Sigmoid colon (tissue), 7 donors: Measurements from ENCODE around the gene ZBBX. TPM values are rescaled to one million over a fixed set of nuclear protein-coding genes. Genes with fewer than 3 reads are reported as not detected.

Experiments
- DNase-seq: peaks from one replicate; pipeline ENCODE4 v3.0.0-alpha.2; 2019
- H3K27ac ChIP-seq, 4 donors: fragments of 200-600 bp; sonication (generic); one replicate each; pipeline ENCODE4 v1.5.1; 2016 to 2019; ENCODE audit warnings: mild to moderate bottlenecking in 1 of 4
- H3K27me3 ChIP-seq, 3 donors: fragments of 200-600 bp; sonication (generic); one replicate each; pipeline ENCODE4 v1.5.1; 2019; ENCODE audit warnings: mild to moderate bottlenecking in 1 of 3
- H3K36me3 ChIP-seq, 4 donors: fragments of 200-600 bp; sonication (generic); one replicate each; pipeline ENCODE4 v1.5.1; 2016 to 2019
- H3K4me1 ChIP-seq, 4 donors: fragments of 200-600 bp; sonication (generic); one replicate each; pipeline ENCODE4 v1.5.1; 2017 to 2019
- H3K4me3 ChIP-seq, 4 donors: fragments of 200-600 bp; sonication (generic); one replicate each; pipeline ENCODE4 v1.5.1; 2017 to 2019; ENCODE audit warnings: mild to moderate bottlenecking in 2 of 4, moderate library complexity in 1 of 4
- H3K9me3 ChIP-seq, 4 donors: fragments of 200-600 bp in 3 of 4; sonication (generic) in 3 of 4; one replicate each; pipeline versions ENCODE4 v1.5.1 to v1.6.1; 2013 to 2019
- CTCF ChIP-seq, 4 experiments: fragments of 450-650 bp in 3 of 4; fragments of 200-600 bp in 1 of 4; IDR thresholded peaks; one replicate each; pipeline ENCODE4 v1.5.1; 2016 to 2019; ENCODE audit warnings: antibody characterized with exemption in 4 of 4, mild to moderate bottlenecking in 3 of 4, moderate library complexity in 2 of 4
- EP300 ChIP-seq, 4 donors: sonication (generic); formaldehyde crosslinking; IDR thresholded peaks; one replicate each; pipeline ENCODE4 v1.6.1; 2017; ENCODE audit warnings: antibody characterized with exemption in 4 of 4
- POLR2A ChIP-seq, 2 donors: fragments of 450-650 bp; IDR thresholded peaks; one replicate each; pipeline ENCODE4 v1.6.1; 2016; ENCODE audit warnings: antibody characterized with exemption in 2 of 2, mild to moderate bottlenecking in 2 of 2, moderate library complexity in 2 of 2
- POLR2AphosphoS5 ChIP-seq, 4 donors: sonication (generic); formaldehyde crosslinking; IDR thresholded peaks; one replicate each; pipeline ENCODE4 v1.6.1; 2017; ENCODE audit warnings: antibody characterized with exemption in 4 of 4
- WGBS, 2 donors: extraction: QIAGEN DNeasy Blood & Tissue Kit; methylation state at CpG; one replicate each; pipeline ENCODE4 v1.1.7; 2013; 5-methylcytosine and 5-hydroxymethylcytosine counted together
- intact Hi-C: fragments of 100-400 bp; cut with DNase I; formaldehyde crosslinking; loops from one replicate; pipeline ENCODE4 v1.15.1; 2023
- polyA plus RNA-seq, 3 donors: library from polyadenylated mRNA; stranded (reverse); fragments of 200-250 nt; gene quantifications; one replicate each; pipeline ENCODE4 v1.2.3, GENCODE V29; 2013
- total RNA-seq, 4 donors: library from RNA; depleted of rRNA; stranded (reverse); fragments of >200 nt; gene quantifications; one replicate each; pipeline ENCODE4 v1.1.0, GENCODE V29; 2016
- donor health status: healthy with polysubstance abuse.
- donor health status: Bipolar disorder and iron deficiency.
- donor health status: healthy.

Gene ZBBX
- total and polyA plus RNA-seq, 7 donors, result not detected

DNA sequence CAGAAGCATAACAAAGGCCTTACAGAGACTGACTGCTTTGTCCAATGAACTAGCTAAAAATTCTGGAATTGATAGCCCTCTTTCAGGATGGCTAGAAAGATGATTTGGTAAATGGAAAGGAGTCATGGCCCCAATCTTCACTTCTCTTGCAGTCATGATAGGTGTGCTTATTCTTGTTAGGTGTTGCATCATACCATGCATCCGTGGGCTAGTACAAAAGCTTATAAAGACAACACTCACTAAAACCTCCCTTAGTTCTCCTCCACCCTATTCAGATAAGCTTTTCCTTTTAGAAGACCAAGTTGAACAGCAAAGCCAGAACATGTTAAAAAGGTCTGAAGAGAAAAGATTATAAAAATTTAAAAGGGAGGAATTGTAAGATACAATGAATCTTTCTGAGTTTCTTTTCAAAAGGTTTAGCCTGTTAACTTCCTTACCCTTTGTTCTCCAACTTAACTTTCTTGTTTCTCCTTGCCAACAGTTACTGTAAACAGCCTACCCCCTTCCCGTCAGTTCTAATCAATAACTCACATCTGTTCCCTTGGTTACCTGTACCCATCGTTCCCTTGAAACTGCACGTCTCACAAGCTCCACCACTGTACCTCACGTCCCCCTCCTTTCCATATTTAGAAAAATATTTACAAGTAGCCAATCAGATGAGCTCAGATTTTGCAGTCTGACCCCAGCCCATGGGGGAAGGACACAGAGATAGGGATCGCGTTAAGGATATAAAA is 105.8 kb downstream of the ZBBX start:
- TF ChIP-seq CTCF (IDR thresholded peaks at IDR 0.05) (no peak), POLR2AphosphoS5 (IDR thresholded peaks at IDR 0.05) (no peak), POLR2A (IDR thresholded peaks at IDR 0.05) (no peak), EP300 (IDR thresholded peaks at IDR 0.05) (no peak)
- WGBS, 2 donors, result 84 to 89% methylated on average over 7 of the region's 7 CpGs
- intact Hi-C loops, result no loop called here
- no peaks in the 10 kb centered on the region for H3K27me3 ChIP-seq
- no peak overlapping the region for H3K4me3 ChIP-seq
- no peaks in the 10 kb centered on the region for H3K4me1 ChIP-seq
- no peak for DNase-seq
- peaks cover 0 to 3% (median 0%) of the 10 kb centered on the region in 4 donors for H3K9me3 ChIP-seq
- H3K36me3 ChIP-seq, result no peaks in the 10 kb centered on the region
- H3K27ac ChIP-seq, result no peak overlapping the region

DNA sequence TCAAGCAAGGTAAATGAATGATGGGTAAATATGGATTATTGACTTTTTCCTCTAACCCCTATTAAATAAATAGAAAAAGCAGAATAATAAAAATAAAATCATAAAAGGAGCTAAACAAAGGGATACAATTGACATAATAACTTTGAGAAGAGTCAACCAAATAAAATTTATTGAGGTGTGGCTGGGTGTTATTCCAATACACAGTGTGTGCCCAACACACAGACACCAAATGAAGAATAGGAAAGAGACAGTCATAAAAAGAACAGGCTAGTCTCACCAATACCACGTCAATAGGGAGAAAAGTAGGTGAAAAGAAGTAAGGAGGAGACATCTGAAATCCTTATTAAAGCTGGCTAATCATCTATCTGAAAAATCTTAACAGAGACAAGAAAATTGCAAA is 127.1 kb downstream of the ZBBX start:
- Histone ChIP-seq H3K36me3 (no peaks in the 10 kb centered on the region), H3K4me3 (no peak overlapping the region), H3K9me3 (no peaks in the 10 kb centered on the region), H3K27me3 (no peaks in the 10 kb centered on the region), H3K4me1 (no peaks in the 10 kb centered on the region), H3K27ac (no peak overlapping the region)
- TF ChIP-seq POLR2AphosphoS5 (IDR thresholded peaks at IDR 0.05) (no peak), CTCF (IDR thresholded peaks at IDR 0.05) (no peak), EP300 (IDR thresholded peaks at IDR 0.05) (no peak), POLR2A (IDR thresholded peaks at IDR 0.05) (no peak)
- 11 to 45% methylated on average over 1 of the region's 1 CpG for WGBS, 2 donors
- intact Hi-C loops, result no loop called here
- DNase-seq, result no peak

DNA sequence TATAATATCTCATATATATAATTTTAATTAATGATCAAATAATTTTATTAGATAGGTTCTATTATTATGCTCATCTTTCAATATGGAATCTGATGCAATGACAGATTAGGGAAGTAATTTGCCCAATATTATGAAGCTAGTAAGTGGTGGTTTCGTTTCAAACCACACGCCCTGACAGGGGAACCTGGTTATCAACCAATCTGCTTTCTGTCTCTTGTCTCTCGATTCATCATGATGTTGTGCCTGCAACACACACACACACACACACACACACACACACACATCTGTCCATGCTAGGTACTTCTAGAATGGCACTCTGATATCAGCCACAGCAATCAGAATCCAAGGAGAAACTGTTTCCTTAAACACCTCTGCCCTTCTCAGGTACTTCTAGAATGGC is 128.4 kb downstream of the ZBBX start:
- Histone ChIP-seq H3K27ac (no peak overlapping the region), H3K9me3 (no peaks in the 10 kb centered on the region), H3K4me3 (no peak overlapping the region), H3K4me1 (no peaks in the 10 kb centered on the region), H3K36me3 (no peaks in the 10 kb centered on the region), H3K27me3 (no peaks in the 10 kb centered on the region)
- 76 to 85% methylated on average over 3 of the region's 3 CpGs for WGBS, 2 donors
- TF ChIP-seq POLR2A (IDR thresholded peaks at IDR 0.05) (no peak), POLR2AphosphoS5 (IDR thresholded peaks at IDR 0.05) (no peak), CTCF (IDR thresholded peaks at IDR 0.05) (no peak), EP300 (IDR thresholded peaks at IDR 0.05) (no peak)
- intact Hi-C loops, result no loop called here
- no peak for DNase-seq

GRCh38 chr3:167246252-167246651 is 133.8 kb downstream of the ZBBX start:
- Histone ChIP-seq H3K4me1 (no peaks in the 10 kb centered on the region), H3K9me3 (no peaks in the 10 kb centered on the region), H3K27me3 (no peaks in the 10 kb centered on the region), H3K36me3 (no peaks in the 10 kb centered on the region), H3K4me3 (no peak overlapping the region), H3K27ac (no peak overlapping the region)
- TF ChIP-seq POLR2A (IDR thresholded peaks at IDR 0.05), result no peak
- DNase-seq, result no peak
- intact Hi-C loops, result no loop called here

GRCh38 chr3:167241048-167241845 is 138.8 kb downstream of the ZBBX start:
- WGBS, 2 donors, result 77 to 86% methylated on average over 1 of the region's 1 CpG
- no peaks in the 10 kb centered on the region for H3K36me3 ChIP-seq
- H3K9me3 ChIP-seq, result no peaks in the 10 kb centered on the region
- intact Hi-C loops, result no loop called here
- no peaks in the 10 kb centered on the region for H3K4me1 ChIP-seq
- H3K4me3 ChIP-seq, result no peak overlapping the region
- no peak overlapping the region for H3K27ac ChIP-seq
- no peaks in the 10 kb centered on the region for H3K27me3 ChIP-seq
- no peak for DNase-seq
- TF ChIP-seq EP300 (IDR thresholded peaks at IDR 0.05) (no peak), CTCF (IDR thresholded peaks at IDR 0.05) (no peak), POLR2AphosphoS5 (IDR thresholded peaks at IDR 0.05) (no peak), POLR2A (IDR thresholded peaks at IDR 0.05) (no peak)
